HepG2 (cell line): ENCODE data around the gene MPG. TPM values are rescaled to one million over a fixed set of nuclear protein-coding genes. Genes with fewer than 3 reads are reported as not detected.

Source experiments
- ATAC-seq: fragments of 200-7000 bp; cut with Tn5 transposase; 3 replicates; pipeline ENCODE4 v1.9.1; 2020; ENCODE audit warnings: mild to moderate bottlenecking, moderate library complexity
- BruUV-seq: library from RNA; stranded (reverse); fragments of 400-500 nt; replicated peaks from 2 replicates; lab custom pipeline; 2021; lab: Mats Ljungman, UMichigan
- CTCF ChIA-PET: fragments of 300-600 bp; formaldehyde crosslinking; extraction: SDS; loops from one replicate; lab custom pipeline; 2021; ENCODE audit warnings: low total read pairs, inconsistent platforms, low intra/inter-chr PET ratio; lab: Yijun Ruan, JAX
- POLR2A ChIA-PET: fragments of 350-600 bp; sonication (Branson Sonifier 250); formaldehyde crosslinking; loops from one replicate; lab custom pipeline; 2020; ENCODE audit warnings: antibody characterized with exemption, inconsistent platforms; lab: Yijun Ruan, JAX
- DNase-seq: peaks from one replicate; pipeline ENCODE4 v3.0.0-alpha.2; 2015; ENCODE audit warnings: low spot score
- FAIRE-seq: peaks from 3 replicates; lab custom pipeline; 2011; peaks lifted over from hg19 to GRCh38; lab: Jason Lieb, UNC
- H2AFZ ChIP-seq: one replicate; pipeline ENCODE4 v1.6.1; 2011; ENCODE audit warnings: low read length, inconsistent platforms
- H3K27ac ChIP-seq: fragments of 300-600 bp; 3 replicates; pipeline ENCODE4 v1.8.0; 2011; ENCODE audit warnings: mixed run types, mild to moderate bottlenecking, mixed read lengths, low read length, inconsistent platforms; ENCODE audit not compliant: insufficient read depth; ENCODE audit errors: extremely low read length
- H3K27me3 ChIP-seq, 2 experiments: fragments of 200-600 bp in 1 of 2; 2 replicates in 1 of 2; 3 replicates in 1 of 2; pipeline versions ENCODE4 v1.6.0 to v1.8.0; 2011; ENCODE audit warnings: low read length in 2 of 2, mild to moderate bottlenecking in 2 of 2, moderate library complexity in 2 of 2, inconsistent platforms in 1 of 2; ENCODE audit not compliant: insufficient read depth in 2 of 2, control insufficient read depth in 1 of 2
- H3K36me3 ChIP-seq, 2 experiments: fragments of 200-600 bp in 1 of 2; replicated peaks in 1 of 2; 2 replicates in 1 of 2; 3 replicates in 1 of 2; pipeline versions ENCODE4 v1.5.1 to v1.8.0; 2011; ENCODE audit warnings: low read length in 2 of 2, inconsistent platforms in 1 of 2; ENCODE audit not compliant: insufficient read depth in 2 of 2, control insufficient read depth in 1 of 2
- H3K4me1 ChIP-seq: 2 replicates; pipeline ENCODE4 v1.5.1; 2012; ENCODE audit warnings: low read length, inconsistent platforms; ENCODE audit not compliant: insufficient read depth
- H3K4me2 ChIP-seq: 2 replicates; pipeline ENCODE4 v1.6.0; 2011; ENCODE audit warnings: low read depth, low read length, inconsistent platforms
- H3K4me3 ChIP-seq, 3 experiments: fragments of 200-600 bp in 1 of 3; sonication (generic), shearing (Covaris generic) in 1 of 3; replicated peaks in 1 of 3; 2 replicates each; pipeline ENCODE4 v1.5.1; 2011 to 2016; ENCODE audit warnings: low read length in 3 of 3, inconsistent platforms in 2 of 3, low read depth in 2 of 3, mild to moderate bottlenecking in 2 of 3, control low read depth in 1 of 3, mixed read lengths in 1 of 3; ENCODE audit not compliant: insufficient read depth in 1 of 3
- H3K79me2 ChIP-seq: one replicate; pipeline ENCODE4 v1.6.1; 2011; ENCODE audit warnings: low read length, inconsistent platforms; ENCODE audit not compliant: insufficient read depth
- H3K9ac ChIP-seq: 2 replicates; pipeline ENCODE4 v1.6.0; 2011; ENCODE audit warnings: mild to moderate bottlenecking, low read depth, low read length, inconsistent platforms; ENCODE audit not compliant: insufficient read depth
- H3K9me3 ChIP-seq: 2 replicates; pipeline ENCODE4 v1.5.1; 2012; ENCODE audit warnings: mild to moderate bottlenecking, low read length
- H4K20me1 ChIP-seq: 2 replicates; pipeline ENCODE4 v1.6.0; 2011; ENCODE audit warnings: inconsistent platforms, mild to moderate bottlenecking, low read length, moderate library complexity; ENCODE audit not compliant: insufficient read depth
- ADNP ChIP-seq: sonication (generic); formaldehyde crosslinking; IDR thresholded peaks from 2 replicates; pipeline ENCODE4 v1.4.0; 2020; ENCODE audit warnings: missing genetic modification reagents
- CHCHD3 ChIP-seq: sonication (generic); formaldehyde crosslinking; IDR thresholded peaks from 2 replicates; pipeline ENCODE4 v1.8.0; 2022; ENCODE audit warnings: mild to moderate bottlenecking, missing genetic modification reagents, moderate library complexity
- CHD4 ChIP-seq: fragments of 200-600 bp; sonication (generic); IDR thresholded peaks from 2 replicates; pipeline ENCODE4 v1.7.0; 2017; ENCODE audit warnings: mild to moderate bottlenecking, low read length, borderline replicate concordance
- ETV5 ChIP-seq: IDR thresholded peaks from 2 replicates; pipeline ENCODE4 v1.6.1; 2018; ENCODE audit warnings: missing biosample characterization, missing genetic modification reagents, inconsistent platforms, borderline replicate concordance
- HNRNPH1 ChIP-seq: fragments of 200-400 bp; formaldehyde crosslinking; optimal IDR thresholded peaks from 2 replicates; pipeline ENCODE3; 2017; ENCODE audit warnings: mild to moderate bottlenecking, low read depth, low read length
- PRPF4 ChIP-seq: fragments of 200-400 bp; formaldehyde crosslinking; IDR thresholded peaks from 2 replicates; pipeline ENCODE4 v1.6.1; 2016; ENCODE audit warnings: low read length, low read depth; ENCODE audit not compliant: poor library complexity, severe bottlenecking
- RARA ChIP-seq: IDR thresholded peaks from 2 replicates; pipeline ENCODE4 v1.6.1; 2016; ENCODE audit warnings: missing genetic modification reagents, missing compliant biosample characterization
- ZFP36L2 ChIP-seq: sonication (generic); formaldehyde crosslinking; IDR thresholded peaks from 2 replicates; pipeline ENCODE4 v1.4.0; 2020; ENCODE audit warnings: missing genetic modification reagents
- ZNF276 ChIP-seq: sonication (generic); formaldehyde crosslinking; IDR thresholded peaks from 2 replicates; pipeline ENCODE4 v1.4.0; 2020; ENCODE audit warnings: mild to moderate bottlenecking, low read depth, missing genetic modification reagents
- ZNF562 ChIP-seq: sonication (generic); formaldehyde crosslinking; IDR thresholded peaks from 2 replicates; pipeline ENCODE4 v1.8.0; 2022; ENCODE audit warnings: missing genetic modification reagents, borderline replicate concordance
- ZNF616 ChIP-seq: sonication (generic); formaldehyde crosslinking; IDR thresholded peaks from 2 replicates; pipeline ENCODE4 v1.5.0; 2020; ENCODE audit warnings: low read depth, mild to moderate bottlenecking, missing genetic modification reagents
- WGBS: methylation state at CpG from one replicate; pipeline ENCODE4 v1.1.6; 2017; ENCODE audit warnings: low lambda C conversion rate; 5-methylcytosine and 5-hydroxymethylcytosine counted together
- in situ Hi-C: cut with HindIII; loops from 2 replicates; pipeline ENCODE4 v1.10.0; 2017; ENCODE audit warnings: low pct_unique_long_range_greater_than_20kb; ENCODE audit not compliant: extremely low pct_ligation_motif_present
- intact Hi-C: fragments of 100-400 bp; cut with micrococcal nuclease; formaldehyde crosslinking; loops from one replicate; pipeline ENCODE4 v1.10.0; 2022; ENCODE audit not compliant: unreplicated experiment
- polyA plus RNA-seq, 8 experiments: library from polyadenylated mRNA; depleted of rRNA in 3 of 8; stranded (reverse) in 7 of 8; unstranded in 1 of 8; fragments of >200 nt; fragmentation: Illumina TruSeq in 4 of 8; extraction: Trizol in 4 of 8; gene quantifications; 2 replicates each; pipeline versions ENCODE4 v1.2.1 to v1.2.3, GENCODE V29; 2011 to 2016; ENCODE audit warnings: low read depth in 4 of 8, missing spikeins in 1 of 8, mixed read lengths in 1 of 8; ENCODE audit not compliant: insufficient read depth in 1 of 8
- total RNA-seq, 5 experiments: library from RNA; depleted of rRNA; stranded (reverse); fragments of >200 nt; fragmentation: Illumina TruSeq; extraction: Trizol; gene quantifications; 2 replicates each; pipeline ENCODE4 v1.2.3, GENCODE V29; 2016; ENCODE audit warnings: low read depth in 1 of 5
- TF ChIP-seq, protein P1 (sequence below): sonication (generic); formaldehyde crosslinking; IDR thresholded peaks from 2 replicates; pipeline ENCODE4 v1.9.0; 2021; ENCODE audit warnings: missing genetic modification reagents, borderline replicate concordance
- TF ChIP-seq, protein P2 (sequence below): sonication (generic); formaldehyde crosslinking; IDR thresholded peaks from 2 replicates; pipeline ENCODE4 v1.4.0; 2020; ENCODE audit warnings: mild to moderate bottlenecking, missing genetic modification reagents

The MPG gene
- total and polyA plus RNA-seq, 2 of the 13 experiments (the other 11 are each of a cell fraction or from before 2014, with no cell fraction given), result 59.1 to 62.5 TPM

DNA sequence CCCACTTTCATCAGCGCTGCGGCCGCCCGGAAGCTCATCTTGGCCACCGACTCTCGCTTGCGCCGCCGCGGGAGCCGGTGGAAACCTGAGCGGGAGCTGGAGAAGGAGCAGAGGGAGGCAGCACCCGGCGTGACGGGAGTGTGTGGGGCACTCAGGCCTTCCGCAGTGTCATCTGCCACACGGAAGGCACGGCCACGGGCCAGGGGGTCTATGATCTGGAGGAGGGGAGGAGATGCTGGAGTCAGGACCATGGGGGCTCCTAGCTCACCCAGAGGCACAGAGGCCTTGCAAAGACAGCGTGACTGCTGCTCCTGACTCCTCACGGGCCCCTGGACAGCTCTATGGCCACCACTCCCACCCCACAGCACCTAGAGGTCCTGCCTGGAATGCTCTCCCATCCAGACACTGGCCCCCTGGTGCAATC is 15.0 kb upstream of the MPG start:
- no peak overlapping the region for H3K27ac ChIP-seq
- no peak overlapping the region for H3K4me2 ChIP-seq
- CTCF ChIA-PET, result interaction anchor here (1.1 kb wide), 1 partner anchor 34 kb away, joined by 3 read pairs; no protein-coding TSS in a partner anchor
- H3K27me3 ChIP-seq, result no peaks in the 10 kb centered on the region
- intact Hi-C loops, result no loop called here
- H2AFZ ChIP-seq, result no peak overlapping the region
- BruUV-seq, result no TSS peak
- peaks cover 21% of the 10 kb centered on the region for H3K4me1 ChIP-seq
- H3K4me3 ChIP-seq, result no peak overlapping the region
- no peak for FAIRE-seq
- H3K36me3 ChIP-seq, result peaks cover 4 to 9% of the 10 kb centered on the region in 2 experiments; a peak in 3 of 5 replicates
- no peak overlapping the region for H3K9ac ChIP-seq
- no peaks in the 10 kb centered on the region for H3K9me3 ChIP-seq
- no peaks in the 10 kb centered on the region for H3K79me2 ChIP-seq
- TF ChIP-seq ZNF276 (CRISPR knock-in tag), result no peak
- TF ChIP-seq ZNF616 (CRISPR knock-in tag), result no peak
- TF ChIP-seq RARA, result no peak
- TF ChIP-seq, all 625 proteins: peak for 0
- 95% methylated on average over 19 of the region's 21 CpGs for WGBS
- ATAC-seq (no peak), DNase-seq (no peak)
- POLR2A ChIA-PET, result no interaction called here
- peaks cover 3% of the 10 kb centered on the region; the same call in 1 of the 2 replicates for H4K20me1 ChIP-seq
- in situ Hi-C loops, result no loop called here

DNA sequence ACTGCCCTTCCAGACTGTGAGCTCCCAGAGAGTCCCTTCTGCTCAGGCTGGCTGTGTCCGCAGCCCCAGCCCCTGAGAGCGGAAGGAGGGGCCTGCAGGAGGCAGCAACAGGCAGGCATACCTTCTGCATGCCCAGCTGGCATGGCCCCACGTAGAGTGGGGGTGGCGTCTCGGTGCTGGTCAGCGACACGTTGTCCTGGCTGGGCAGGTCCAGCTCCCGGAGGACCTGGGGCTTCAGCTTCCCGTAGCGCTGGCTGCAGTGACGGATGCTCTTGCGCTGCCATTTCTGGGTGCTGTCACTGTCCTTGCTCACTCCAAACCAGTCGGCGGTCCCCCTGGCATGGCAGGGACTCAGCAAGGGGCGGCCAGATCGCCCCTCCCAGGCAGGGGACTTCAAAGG is 14.6 kb upstream of the MPG start:
- Histone ChIP-seq H3K27ac (no peak overlapping the region), H3K9me3 (no peaks in the 10 kb centered on the region), H3K79me2 (no peaks in the 10 kb centered on the region), H2AFZ (no peak overlapping the region), H3K4me2 (no peak overlapping the region), H3K4me3 (no peak overlapping the region), H4K20me1 (peaks cover 3% of the 10 kb centered on the region; the same call in 1 of the 2 replicates), H3K36me3 (peaks cover 4% of the 10 kb centered on the region in 2 experiments; a peak in 3 of 5 replicates), H3K4me1 (peaks cover 26% of the 10 kb centered on the region), H3K27me3 (no peaks in the 10 kb centered on the region), H3K9ac (no peak overlapping the region)
- ChIA-PET POLR2A (no interaction called here), CTCF (interaction anchor here (1.1 kb wide), 1 partner anchor 33 kb away, joined by 3 read pairs; no protein-coding TSS in a partner anchor)
- intact Hi-C loops, result no loop called here
- BruUV-seq, result no TSS peak
- WGBS, result 91% methylated on average over 3 of the region's 16 CpGs
- DNase-seq (no peak), FAIRE-seq (no peak), ATAC-seq (no peak)
- in situ Hi-C loops, result no loop called here
- no peak for TF ChIP-seq CHCHD3 (CRISPR knock-in tag)
- no peak for TF ChIP-seq ETV5
- no peak for TF ChIP-seq PRPF4
- TF ChIP-seq, protein P1, sequence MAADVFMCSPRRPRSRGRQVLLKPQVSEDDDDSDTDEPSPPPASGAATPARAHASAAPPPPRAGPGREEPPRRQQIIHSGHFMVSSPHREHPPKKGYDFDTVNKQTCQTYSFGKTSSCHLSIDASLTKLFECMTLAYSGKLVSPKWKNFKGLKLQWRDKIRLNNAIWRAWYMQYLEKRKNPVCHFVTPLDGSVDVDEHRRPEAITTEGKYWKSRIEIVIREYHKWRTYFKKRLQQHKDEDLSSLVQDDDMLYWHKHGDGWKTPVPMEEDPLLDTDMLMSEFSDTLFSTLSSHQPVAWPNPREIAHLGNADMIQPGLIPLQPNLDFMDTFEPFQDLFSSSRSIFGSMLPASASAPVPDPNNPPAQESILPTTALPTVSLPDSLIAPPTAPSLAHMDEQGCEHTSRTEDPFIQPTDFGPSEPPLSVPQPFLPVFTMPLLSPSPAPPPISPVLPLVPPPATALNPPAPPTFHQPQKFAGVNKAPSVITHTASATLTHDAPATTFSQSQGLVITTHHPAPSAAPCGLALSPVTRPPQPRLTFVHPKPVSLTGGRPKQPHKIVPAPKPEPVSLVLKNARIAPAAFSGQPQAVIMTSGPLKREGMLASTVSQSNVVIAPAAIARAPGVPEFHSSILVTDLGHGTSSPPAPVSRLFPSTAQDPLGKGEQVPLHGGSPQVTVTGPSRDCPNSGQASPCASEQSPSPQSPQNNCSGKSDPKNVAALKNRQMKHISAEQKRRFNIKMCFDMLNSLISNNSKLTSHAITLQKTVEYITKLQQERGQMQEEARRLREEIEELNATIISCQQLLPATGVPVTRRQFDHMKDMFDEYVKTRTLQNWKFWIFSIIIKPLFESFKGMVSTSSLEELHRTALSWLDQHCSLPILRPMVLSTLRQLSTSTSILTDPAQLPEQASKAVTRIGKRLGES, result no peak
- TF ChIP-seq ZFP36L2, result no peak
- TF ChIP-seq CHD4, result no peak
- no peak for TF ChIP-seq ZNF562 (CRISPR knock-in tag)
- no peak for TF ChIP-seq ADNP (CRISPR knock-in tag)
- TF ChIP-seq, protein P2, sequence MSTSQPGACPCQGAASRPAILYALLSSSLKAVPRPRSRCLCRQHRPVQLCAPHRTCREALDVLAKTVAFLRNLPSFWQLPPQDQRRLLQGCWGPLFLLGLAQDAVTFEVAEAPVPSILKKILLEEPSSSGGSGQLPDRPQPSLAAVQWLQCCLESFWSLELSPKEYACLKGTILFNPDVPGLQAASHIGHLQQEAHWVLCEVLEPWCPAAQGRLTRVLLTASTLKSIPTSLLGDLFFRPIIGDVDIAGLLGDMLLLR, result no peak
- no peak for TF ChIP-seq HNRNPH1
